GM19452 (cell line): Measurements from ENCODE around the gene GIMAP6.
"Not testable (repeated sequence)": the region's sequence is repeated elsewhere in the genome, so short reads cannot be mapped to it uniquely, and the experiment has no call there.

Source experiments
- ATAC-seq: cut with Tn5 transposase; IDR thresholded peaks from one replicate; pipeline ENCODE4 v1.9.1; 2021; ENCODE audit not compliant: unreplicated experiment

The GIMAP6 gene

GRCh38 chr7:150648353-150649079, 16.3 kb upstream of the GIMAP6 start:
- ATAC-seq, result no peak

GRCh38 chr7:150645259-150646020, 13.3 kb upstream of the GIMAP6 start:
- no peak for ATAC-seq

GRCh38 chr7:150642926-150643325, 10.7 kb upstream of the GIMAP6 start:
- ATAC-seq, result no peak

- no peak for ATAC-seq
Measured at GRCh38 chr7:150641854-150642253, 9.7 kb upstream of the GIMAP6 start.

- no peak for ATAC-seq
Measured at GRCh38 chr7:150633926-150634325, 1.7 kb upstream of the GIMAP6 start.

GRCh38 chr7:150631084-150631826, 930 bp downstream of the GIMAP6 start:
- ATAC-seq, result peak; percentile 46

- ATAC-seq, result no peak
Measured at GRCh38 chr7:150629347-150629746, 2.8 kb downstream of the GIMAP6 start.

- ATAC-seq, result no peak
Measured at GRCh38 chr7:150627959-150628358, 4.2 kb downstream of the GIMAP6 start.

GRCh38 chr7:150626696-150627095, 5.5 kb downstream of the GIMAP6 start:
- no peak for ATAC-seq

- no peak for ATAC-seq
Measured at GRCh38 chr7:150621376-150621775, 10.8 kb downstream of the GIMAP6 start.

- no peak for ATAC-seq
Measured at GRCh38 chr7:150620617-150621371, 11.4 kb downstream of the GIMAP6 start.

- no peak for ATAC-seq
Measured at GRCh38 chr7:150620061-150620460, 12.1 kb downstream of the GIMAP6 start.

- ATAC-seq, result not testable (repeated sequence)
Measured at GRCh38 chr7:150615221-150615755, 16.9 kb downstream of the GIMAP6 start.

GRCh38 chr7:150614426-150614825, 17.8 kb downstream of the GIMAP6 start:
- not testable (repeated sequence) for ATAC-seq

GRCh38 chr7:150613880-150614279, 18.3 kb downstream of the GIMAP6 start:
- ATAC-seq, result no peak

- no peak for ATAC-seq
Measured at GRCh38 chr7:150612925-150613324, 19.3 kb downstream of the GIMAP6 start.

GRCh38 chr7:150610233-150610632, 22.0 kb downstream of the GIMAP6 start:
- no peak for ATAC-seq

GRCh38 chr7:150603600-150603999, 28.6 kb downstream of the GIMAP6 start:
- not testable (repeated sequence) for ATAC-seq

GRCh38 chr7:150595361-150595760, 36.8 kb downstream of the GIMAP6 start:
- no peak for ATAC-seq

GRCh38 chr7:150594805-150595204, 37.4 kb downstream of the GIMAP6 start:
- ATAC-seq, result no peak

GRCh38 chr7:150587551-150587950, 44.6 kb downstream of the GIMAP6 start:
- ATAC-seq, result no peak
